Femur (tissue), 1 donor: Measurements from ENCODE around the gene EXOC4.

Source experiments
- DNase-seq: peaks from one replicate; pipeline ENCODE4 v3.0.0-alpha.2; 2017

The EXOC4 gene

GRCh38 chr7:133433165-133433812 lies 180.4 kb downstream of the EXOC4 start:
- no peak for DNase-seq

DNA sequence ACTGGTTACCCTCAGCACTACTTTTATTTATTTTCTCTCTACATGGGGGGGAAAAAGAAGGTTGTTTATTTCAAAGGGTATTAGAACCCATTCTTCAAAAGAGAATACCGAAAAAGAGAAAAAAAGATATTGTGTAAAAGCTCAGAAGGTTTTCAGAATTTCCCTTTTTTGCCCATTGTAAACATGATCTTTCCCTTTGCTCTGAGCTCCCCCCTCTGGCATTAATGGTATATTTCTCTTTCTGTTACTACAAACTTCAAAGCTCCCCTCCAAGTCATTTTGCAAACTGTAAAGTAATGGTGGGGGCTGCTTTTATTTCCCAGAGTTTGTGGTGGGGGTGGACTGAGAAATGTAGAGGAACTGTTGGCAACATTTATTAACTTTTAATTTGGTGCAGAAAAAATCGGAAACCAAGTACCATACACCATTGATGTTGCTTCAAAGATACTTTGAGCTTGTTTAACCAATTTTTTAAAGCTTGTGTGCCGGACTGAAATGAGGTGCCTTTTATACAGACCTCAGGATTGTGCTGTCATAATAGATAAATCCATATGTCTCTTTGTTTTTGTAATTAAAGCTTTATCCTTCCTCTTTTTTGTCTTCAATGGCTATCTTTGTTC lies 181.5 kb downstream of the EXOC4 start:
- no peak for DNase-seq

- DNase-seq = no peak
Measured at GRCh38 chr7:133436014-133436428, 183.1 kb downstream of the EXOC4 start.

GRCh38 chr7:133437544-133437943 lies 184.7 kb downstream of the EXOC4 start:
- no peak for DNase-seq

DNA sequence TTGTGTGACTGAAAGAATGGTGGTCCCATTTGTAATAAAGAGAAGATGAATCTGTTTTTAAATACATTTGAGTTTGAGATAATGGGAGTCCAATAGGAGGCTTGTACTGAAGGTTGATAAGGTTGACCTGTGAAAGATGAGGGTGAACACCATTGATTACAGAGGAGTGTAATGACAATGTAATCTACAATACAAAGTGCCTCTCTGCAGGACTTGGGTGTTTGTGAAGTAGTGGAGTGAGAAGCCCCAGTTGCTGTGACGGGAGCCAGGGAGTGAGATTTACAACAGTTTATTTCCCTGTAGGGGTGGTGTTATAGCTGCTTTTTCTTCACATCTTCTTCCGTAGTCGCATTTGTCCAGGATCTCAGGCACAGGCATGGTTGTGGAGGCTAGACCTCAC lies 189.9 kb downstream of the EXOC4 start:
- no peak for DNase-seq

- DNase-seq = no peak
Measured at GRCh38 chr7:133445617-133446016, 192.7 kb downstream of the EXOC4 start.

DNA sequence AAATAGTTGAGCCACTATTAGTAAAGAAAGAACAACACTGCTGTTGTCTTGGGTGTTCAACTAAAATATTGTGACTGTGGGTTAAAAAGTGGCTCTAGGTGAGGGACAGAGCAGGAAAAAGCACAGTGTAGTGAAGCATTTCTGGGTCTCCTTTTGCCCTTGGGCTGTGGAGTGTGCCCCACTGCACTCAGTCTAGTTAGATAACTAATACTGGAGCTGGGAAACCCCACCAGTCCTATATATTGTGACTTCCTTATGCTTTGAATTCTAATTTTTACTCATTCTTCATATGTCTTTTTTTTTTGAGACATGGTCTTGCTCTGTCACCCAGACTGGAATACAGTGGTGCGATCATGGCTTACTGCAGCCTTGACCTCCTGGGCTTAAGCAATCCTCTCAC lies 195.1 kb downstream of the EXOC4 start:
- DNase-seq = no peak

GRCh38 chr7:133452577-133452976 lies 199.7 kb downstream of the EXOC4 start:
- no peak for DNase-seq

DNA sequence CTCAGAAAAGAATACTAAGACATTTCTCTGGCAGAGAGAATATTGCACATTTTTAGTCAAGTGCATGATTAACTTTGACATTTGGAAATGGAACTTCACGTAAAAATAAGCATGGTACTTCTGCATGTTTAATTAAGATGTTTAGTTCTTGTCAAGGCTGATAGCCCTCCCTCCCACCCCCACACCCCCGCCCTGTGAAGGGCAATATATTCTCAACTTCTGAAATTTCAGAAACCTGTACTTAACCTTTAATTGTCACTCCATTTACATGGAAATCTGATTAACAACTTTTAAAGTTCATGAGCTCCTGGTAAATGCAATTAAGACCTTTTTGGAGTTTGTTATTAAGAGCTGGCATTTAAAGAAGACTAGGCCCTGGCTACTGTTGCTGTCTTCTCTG lies 205.8 kb downstream of the EXOC4 start:
- DNase-seq = no peak

GRCh38 chr7:133461421-133461820 lies 208.5 kb downstream of the EXOC4 start:
- no peak for DNase-seq

- no peak for DNase-seq
Measured at GRCh38 chr7:133475655-133476054, 222.8 kb downstream of the EXOC4 start.

DNA sequence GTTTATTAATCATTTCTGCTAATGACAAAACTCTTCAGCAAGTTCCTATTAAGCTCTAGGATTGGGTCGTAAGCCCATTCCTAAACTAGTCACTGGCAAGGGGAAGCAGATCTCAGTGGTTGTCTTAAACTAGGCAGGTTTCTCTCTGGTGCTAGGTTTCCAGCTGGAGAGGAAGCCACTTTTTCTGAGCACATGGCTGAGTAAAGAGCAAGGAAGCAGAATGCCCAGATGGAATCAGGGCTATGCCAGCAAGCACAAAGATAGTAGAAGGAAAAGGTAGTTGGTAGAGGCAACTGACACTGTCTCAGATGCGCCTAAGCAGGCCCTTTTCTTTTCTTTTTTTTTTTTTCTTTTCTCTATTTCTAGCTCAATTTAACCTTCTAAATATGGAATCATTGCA lies 224.9 kb downstream of the EXOC4 start:
- no peak for DNase-seq

DNA sequence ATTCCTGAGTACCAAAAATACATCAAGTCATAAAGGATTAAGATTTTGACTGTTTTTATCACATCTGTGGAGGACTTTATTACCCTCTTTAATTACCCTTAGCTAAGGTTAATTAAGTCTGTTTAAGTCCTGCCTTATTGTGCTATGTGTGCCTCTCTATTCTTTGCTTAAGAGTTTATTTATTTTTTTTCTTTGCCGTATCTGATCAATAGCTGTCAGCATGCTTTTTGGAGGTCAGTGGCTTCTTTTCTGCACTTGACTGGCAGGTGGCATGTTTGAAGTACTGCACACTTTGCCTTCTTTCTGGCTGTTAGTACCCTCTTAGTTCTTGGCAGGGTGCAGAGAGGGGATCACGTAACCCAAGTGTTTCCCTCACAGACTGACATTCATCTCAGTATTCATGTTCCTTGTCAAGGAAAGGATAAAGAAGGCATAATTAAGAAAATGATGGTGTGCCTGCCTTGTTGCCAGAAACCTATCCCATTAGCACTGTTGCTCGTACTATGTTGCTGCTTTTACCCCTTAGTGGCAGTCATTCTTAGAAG lies 225.8 kb downstream of the EXOC4 start:
- no peak for DNase-seq

DNA sequence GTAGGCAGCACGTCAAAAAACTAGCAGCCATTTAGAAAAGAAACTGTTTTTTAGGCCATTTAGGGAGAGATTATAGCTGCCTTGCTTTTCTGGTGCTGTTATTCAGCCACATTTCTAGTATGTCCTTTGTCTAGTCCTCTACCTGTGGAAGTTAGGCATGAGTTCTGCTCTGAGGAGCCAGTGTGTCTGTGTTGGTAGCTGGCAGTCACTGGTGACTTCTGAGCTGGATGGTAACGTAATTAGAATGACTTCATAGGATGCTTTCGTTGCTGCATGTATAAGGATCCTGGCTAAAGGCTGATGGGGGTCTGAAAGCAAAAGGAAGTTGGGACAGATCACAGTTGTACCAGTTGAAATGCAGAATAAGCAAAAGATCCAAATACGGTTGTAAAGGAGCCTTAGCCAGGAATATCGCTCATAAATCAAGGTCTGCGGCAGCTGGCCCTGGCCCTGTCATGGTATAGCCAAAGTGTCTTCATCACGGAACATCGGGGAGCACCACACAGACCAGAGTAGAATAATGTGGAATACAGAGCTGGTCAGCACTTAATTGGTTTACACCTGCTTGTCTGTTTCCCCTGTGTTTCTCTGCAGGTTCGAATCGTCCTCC lies 226.7 kb downstream of the EXOC4 start:
- no peak for DNase-seq

- DNase-seq = no peak
Measured at GRCh38 chr7:133480868-133481267, 228.0 kb downstream of the EXOC4 start.

GRCh38 chr7:133481676-133482075 lies 228.8 kb downstream of the EXOC4 start:
- peak; percentile 31 for DNase-seq

DNA sequence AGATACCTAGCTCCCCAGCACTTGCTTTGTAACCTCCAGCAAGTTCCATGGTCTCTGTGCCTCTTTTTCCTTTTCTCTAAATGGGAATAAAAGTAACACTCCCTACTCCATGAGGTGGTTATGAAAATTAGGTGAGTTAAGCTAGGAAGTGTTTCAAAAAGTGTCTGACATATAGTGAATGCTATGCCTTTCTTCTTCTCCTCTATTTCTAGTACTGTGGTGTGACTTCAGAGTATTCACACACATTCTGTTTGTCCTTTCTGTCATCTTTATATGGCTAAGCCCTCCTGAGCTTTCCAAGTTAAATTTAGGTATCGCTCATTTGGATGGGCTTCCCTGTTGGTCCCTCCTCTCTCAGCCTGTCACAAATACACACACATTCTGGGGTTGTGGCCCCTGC lies 229.7 kb downstream of the EXOC4 start:
- DNase-seq = no peak

GRCh38 chr7:133484086-133484485 lies 231.2 kb downstream of the EXOC4 start:
- no peak for DNase-seq

DNA sequence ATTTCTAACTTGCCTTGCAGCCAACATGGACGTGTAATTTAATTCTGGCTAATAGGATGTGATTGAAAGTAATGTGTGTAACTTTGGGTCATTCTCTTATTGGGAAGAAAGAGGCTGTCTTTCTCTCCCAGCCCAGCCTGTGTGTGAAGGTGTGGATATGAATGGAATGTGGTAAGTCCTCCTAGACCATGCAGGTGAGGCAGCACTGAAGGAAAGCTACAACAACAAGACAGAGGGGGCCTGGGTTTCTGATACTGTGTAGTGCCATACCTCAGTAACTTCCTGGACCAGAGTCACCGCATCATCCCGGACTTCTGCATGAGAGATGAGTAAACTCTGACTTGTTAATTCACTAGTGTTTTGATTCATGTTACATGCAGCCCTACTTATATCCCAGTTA lies 237.0 kb downstream of the EXOC4 start:
- DNase-seq = no peak

DNA sequence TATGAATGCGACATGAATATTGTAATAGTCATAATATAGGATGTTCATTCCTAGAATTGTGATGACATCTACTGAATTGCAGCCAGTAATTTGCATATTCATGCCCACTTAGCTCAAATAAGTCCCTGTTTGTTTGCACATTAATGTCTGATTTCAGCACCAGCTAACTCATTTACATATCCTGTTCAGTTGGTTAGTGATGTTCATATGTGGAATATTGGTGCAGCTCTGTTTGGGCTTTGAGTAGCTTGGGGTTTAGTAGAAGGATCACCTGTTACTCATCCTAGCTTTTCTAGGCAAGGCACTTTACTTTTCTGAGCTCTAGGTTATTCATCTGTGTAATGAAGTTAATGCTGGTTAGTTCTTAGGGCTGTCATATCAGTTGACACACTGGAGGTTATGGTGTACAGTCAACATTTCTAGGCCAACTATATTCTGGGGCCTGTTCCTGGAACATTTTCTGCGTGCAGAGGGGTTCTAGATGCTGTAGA lies 238.4 kb downstream of the EXOC4 start:
- DNase-seq = no peak

GRCh38 chr7:133491846-133492652 lies 239.2 kb downstream of the EXOC4 start:
- DNase-seq = no peak

DNA sequence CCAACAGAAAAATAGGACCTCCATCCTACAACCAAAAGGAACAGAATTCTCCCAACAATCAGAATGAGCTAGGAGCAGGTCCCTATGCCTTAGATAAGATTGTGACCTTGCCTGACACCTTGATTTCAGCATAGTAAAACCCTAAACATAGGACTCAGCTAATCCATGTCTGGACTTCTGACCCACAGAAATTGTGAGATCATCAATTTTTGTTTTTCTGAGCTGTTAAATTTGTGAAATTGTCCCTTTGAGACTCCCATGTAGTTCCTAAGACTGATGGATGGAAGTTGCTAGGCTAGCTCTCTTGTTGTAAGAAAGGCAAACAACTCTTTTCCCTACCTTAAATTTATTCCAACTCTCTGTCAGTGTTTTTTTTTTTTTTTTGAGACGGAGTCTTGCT lies 244.2 kb downstream of the EXOC4 start:
- no peak for DNase-seq

DNA sequence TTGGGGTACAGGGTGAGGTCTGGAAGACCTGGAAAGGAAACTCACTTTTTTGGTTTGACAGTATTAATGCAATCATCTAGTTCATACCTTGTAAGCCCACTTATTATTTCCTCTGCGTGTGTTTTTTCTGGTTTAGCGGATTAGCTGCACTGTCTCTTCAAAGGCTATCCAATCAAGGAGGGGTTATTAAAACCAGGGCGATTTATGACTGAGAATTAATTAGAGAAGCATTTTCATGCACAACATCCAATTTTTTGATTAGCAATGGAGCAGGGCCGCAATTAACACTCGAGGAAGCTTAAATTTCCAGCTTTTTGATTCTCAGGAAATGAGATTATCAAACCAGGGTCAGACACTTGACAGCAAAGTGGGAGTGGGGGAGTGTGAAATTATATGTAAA lies 248.9 kb downstream of the EXOC4 start:
- no peak for DNase-seq
